Liver (tissue), 3 donors: Measurements from ENCODE around the gene EPB41L4B.

Source experiments
- JUND ChIP-seq, 2 donors: IDR thresholded peaks; 2 replicates each; pipeline ENCODE4 v1.6.1; 2016; ENCODE audit warnings: antibody characterized with exemption in 2 of 2
- RAD21 ChIP-seq, 2 donors: IDR thresholded peaks; 2 replicates each; pipeline ENCODE4 v1.6.1; 2016; ENCODE audit warnings: antibody characterized with exemption in 2 of 2, mild to moderate bottlenecking in 2 of 2
- RXRA ChIP-seq, 2 donors: IDR thresholded peaks; 2 replicates each; pipeline ENCODE4 v1.6.1; 2017 to 2018; ENCODE audit warnings: antibody characterized with exemption in 2 of 2, mild to moderate bottlenecking in 1 of 2
- TAF1 ChIP-seq: conservative IDR thresholded peaks from 2 replicates; pipeline ENCODE4 v1.6.1; 2016; ENCODE audit warnings: antibody characterized with exemption, mild to moderate bottlenecking
- ZBTB33 ChIP-seq: IDR thresholded peaks from 2 replicates; pipeline ENCODE4 v1.6.1; 2016; ENCODE audit warnings: antibody characterized with exemption
- TF ChIP-seq, protein P1 (sequence below): fragments of 150-350 bp; IDR thresholded peaks from 2 replicates; pipeline ENCODE4 v1.5.1; 2017; ENCODE audit warnings: improper control_type of control experiment, low read depth, low read length; ENCODE audit not compliant: missing input control
- donor health status: healthy.
- donor health status: healthy.

- TF ChIP-seq, protein P1, sequence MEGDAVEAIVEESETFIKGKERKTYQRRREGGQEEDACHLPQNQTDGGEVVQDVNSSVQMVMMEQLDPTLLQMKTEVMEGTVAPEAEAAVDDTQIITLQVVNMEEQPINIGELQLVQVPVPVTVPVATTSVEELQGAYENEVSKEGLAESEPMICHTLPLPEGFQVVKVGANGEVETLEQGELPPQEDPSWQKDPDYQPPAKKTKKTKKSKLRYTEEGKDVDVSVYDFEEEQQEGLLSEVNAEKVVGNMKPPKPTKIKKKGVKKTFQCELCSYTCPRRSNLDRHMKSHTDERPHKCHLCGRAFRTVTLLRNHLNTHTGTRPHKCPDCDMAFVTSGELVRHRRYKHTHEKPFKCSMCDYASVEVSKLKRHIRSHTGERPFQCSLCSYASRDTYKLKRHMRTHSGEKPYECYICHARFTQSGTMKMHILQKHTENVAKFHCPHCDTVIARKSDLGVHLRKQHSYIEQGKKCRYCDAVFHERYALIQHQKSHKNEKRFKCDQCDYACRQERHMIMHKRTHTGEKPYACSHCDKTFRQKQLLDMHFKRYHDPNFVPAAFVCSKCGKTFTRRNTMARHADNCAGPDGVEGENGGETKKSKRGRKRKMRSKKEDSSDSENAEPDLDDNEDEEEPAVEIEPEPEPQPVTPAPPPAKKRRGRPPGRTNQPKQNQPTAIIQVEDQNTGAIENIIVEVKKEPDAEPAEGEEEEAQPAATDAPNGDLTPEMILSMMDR, result no peak
- TF ChIP-seq RAD21 (IDR thresholded peaks at IDR 0.05) (no peak), TAF1 (no peak), JUND (IDR thresholded peaks at IDR 0.05) (no peak), ZBTB33 (no peak), RXRA (IDR thresholded peaks at IDR 0.05) (no peak)
Observed at GRCh38 chr9:109315480-109316206, 5.2 kb downstream of the EPB41L4B start.
